ENCODE measurements around the gene CASTOR1.

- no peak for TF ChIP-seq CTCF (IDR thresholded peaks at IDR 0.05)
- TF ChIP-seq POLR2A (IDR thresholded peaks at IDR 0.05) = no peak
These were observed 29.0 kb downstream of the CASTOR1 start for GRCh38 chr22:30260276-30260675.

All from thyroid gland (tissue), 4 donors.